Stimulated activated CD4-positive, alpha-beta T cell treated with anti-CD3 and anti-CD28 coated beads, Interleukin-1b, Interleukin-23, amount 100 ng/mL, for 4 hours (primary cell): ENCODE data around the gene TRIM72.
"Not testable (repeated sequence)": the region's sequence is repeated elsewhere in the genome, so short reads cannot be mapped to it uniquely, and the experiment has no call there.

Experiments used
- DNase-seq, 2 donors: peaks; one replicate each; pipeline ENCODE4 v3.0.0-alpha.2; 2020; ENCODE audit warnings: low read depth in 2 of 2

The TRIM72 gene

DNA sequence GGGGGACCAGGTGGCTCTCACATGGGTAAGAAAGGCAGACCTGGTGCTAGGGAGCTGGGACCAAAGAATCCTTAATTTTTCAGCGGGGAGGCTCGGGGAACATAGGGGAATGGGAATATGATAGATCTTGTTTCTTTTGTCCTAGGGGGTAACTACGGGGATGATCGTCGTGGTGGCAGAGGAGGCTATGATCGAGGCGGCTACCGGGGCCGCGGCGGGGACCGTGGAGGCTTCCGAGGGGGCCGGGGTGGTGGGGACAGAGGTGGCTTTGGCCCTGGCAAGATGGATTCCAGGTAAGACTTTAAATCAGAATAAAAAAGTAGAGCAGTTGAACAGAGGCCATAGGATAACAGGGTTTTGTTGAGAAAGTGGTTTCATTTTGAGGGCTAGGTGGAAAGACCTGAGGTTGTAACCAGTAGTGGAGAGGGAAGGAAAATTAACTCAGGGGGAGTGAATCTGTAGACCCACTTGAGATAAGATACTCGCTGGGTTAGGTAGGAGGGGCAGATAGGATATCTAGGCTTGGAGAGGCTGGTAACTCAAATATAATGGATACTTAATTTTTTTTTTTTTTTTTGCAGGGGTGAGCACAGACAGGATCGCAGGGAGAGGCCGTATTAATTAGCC lies 23.0 kb upstream of the TRIM72 start:
- no peak for DNase-seq

DNA sequence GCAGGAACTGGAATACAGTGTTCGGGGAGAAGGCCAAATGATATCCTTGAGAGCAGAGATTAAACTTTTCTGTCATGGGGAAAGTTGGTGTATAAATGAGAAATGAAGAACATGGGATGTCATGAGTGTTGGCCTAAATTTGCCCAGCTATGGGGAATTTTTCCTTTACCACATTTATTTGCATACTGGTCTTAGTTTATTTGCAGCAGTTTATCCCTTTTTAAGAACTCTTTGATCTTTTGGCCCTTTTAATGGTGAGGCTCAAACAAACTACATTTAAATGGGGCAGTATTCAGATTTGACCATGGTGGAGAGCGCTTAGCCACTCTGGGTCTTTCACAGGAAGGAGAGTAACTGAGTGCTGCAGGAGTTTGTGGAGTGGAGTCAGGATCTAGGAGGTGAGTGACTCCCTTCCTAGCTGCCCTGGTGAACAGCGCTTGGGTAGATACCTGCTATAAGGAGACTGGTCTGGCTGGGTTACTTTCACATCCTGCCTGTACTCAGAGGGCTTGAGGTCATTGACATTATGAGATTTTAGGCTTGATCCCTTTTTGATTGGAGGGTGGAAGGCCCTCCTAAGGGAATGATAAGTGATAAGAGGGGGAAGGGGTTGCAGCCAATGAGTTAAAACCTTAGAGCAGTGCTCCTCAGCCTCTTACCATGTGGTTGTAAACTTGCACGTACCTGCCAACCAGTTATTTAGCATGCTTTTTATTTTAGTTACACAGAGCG lies 22.1 kb upstream of the TRIM72 start:
- DNase-seq: no peak

DNA sequence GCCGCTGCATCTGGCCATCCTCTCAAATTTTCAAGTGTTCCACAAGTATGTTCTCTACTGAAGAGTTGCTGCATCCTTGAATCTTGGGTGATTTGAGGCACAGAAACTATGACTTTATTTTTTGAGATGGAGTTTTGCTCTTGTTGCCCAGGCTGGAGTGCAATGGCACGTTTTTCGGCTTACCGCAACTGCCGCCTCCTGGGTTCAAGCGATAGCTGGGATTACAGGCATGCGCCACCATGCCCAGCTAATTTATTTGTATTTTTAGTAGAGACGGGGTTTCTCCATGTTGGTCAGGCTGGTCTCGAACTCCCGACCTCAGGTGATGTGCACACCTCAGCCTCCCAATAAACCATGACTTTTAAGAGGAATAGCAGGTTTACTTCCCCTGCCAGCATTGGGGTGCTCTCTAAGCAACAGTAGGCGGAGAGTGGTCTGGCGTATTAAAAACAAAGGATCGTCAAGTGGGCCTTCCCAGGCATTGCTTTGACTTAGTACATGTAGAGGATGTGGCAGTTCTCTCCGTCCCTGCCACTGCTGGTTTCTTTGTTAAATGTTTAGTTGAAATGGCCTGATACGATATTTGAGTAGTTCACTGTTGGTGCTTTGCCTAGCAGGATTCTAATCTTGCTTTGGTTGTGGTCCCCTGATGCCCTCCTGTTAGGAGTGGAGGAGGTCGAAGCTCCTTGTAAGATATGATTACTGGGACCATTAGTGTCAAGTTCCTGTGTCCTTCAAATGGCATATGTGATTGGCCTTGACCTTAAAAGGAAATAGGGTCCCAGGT lies 20.9 kb upstream of the TRIM72 start:
- no peak for DNase-seq

DNA sequence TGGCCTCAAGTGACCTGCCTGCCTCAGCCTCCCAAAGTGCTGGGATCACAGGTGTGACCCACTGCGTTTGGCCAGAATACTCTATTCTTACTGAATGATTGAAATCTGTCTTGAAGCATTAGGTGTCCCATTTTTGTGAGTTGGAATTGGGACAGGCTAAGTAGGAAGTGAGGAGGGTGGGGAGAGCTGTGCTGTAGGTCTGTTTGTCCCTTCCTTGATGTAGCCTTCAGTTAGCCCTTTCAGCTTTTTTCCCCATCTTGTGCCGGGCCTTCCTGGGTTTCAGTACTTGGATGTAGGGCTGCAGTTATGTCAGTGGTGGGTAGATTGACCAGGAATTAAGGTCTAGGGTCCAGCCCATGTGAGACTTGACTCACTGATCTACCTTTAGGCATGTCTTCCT lies 20.0 kb upstream of the TRIM72 start:
- DNase-seq: no peak

DNA sequence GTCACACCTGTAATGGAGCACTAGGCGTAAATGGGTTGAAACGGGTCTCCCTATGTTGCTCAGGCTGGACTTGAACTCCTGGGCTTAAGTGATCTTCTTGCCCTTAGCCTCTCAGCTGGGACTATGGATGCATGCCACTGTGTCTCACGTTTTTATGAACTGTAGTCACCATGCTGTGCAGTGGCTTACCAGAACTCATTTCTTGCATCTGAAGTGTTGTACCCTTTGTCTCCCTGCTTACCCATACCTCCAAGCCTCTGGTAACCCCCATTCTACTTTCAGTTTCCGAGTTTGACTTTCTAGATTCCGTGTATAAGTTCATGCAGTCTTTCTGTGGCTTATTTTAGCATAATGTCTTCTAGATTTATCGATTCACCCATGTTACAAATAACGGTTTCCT lies 19.0 kb upstream of the TRIM72 start:
- no peak for DNase-seq

DNA sequence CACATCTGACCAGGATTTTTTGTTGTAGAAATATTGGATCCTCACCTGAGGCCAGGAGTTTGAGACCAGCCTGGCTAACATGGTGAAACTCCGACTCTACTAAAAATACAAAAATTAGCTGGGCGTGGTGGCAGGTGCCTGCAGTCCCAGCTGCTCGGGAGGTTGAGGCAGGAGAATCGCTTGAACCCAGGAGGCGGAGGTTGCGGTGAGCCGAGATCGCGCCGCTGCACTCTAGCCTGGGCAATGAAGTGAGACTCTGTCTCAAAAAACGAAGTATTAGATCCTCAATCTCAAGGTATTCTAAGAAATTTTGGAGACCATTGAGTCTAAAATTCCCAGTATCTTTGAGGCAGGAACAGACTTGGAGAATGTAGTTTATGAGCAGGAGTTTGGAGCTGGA lies 18.1 kb upstream of the TRIM72 start:
- DNase-seq: not testable (repeated sequence)

DNA sequence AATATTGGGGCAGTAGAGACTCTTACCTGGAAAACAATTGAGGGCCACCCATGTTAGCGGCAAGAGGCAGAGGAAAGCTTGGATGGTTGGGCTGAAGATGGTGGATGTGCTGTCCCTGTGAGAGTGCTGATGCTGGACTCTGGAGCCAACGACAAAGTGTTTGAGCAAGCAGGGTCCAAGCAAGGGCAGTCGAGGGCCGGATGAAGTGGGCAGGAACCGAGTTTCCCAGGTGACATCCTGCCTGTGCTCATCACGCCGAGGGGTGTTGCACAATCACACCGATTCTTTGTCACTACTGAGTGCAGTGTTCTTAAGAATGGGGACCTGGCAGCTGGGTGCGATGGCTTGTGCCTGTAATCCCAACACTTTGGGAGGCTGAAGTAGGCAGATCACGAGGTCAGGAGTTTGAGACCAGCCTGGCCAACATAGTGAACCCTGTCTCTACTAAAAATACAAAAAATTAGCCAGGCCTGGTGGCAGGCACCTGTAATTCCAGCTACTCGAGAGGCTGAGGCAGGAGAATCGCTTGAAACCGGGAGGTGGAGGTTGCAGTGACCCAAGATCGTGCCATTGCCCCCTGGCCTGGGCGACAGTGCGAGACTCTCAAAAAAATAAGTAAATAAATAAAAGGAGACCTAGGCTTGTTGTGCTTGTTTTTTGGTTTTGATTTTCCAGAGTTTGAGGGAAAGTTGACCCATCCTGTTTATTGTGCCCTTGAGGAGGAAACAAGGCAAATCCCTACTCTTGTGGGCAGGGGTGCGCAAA lies 17.4 kb upstream of the TRIM72 start:
- no peak for DNase-seq

DNA sequence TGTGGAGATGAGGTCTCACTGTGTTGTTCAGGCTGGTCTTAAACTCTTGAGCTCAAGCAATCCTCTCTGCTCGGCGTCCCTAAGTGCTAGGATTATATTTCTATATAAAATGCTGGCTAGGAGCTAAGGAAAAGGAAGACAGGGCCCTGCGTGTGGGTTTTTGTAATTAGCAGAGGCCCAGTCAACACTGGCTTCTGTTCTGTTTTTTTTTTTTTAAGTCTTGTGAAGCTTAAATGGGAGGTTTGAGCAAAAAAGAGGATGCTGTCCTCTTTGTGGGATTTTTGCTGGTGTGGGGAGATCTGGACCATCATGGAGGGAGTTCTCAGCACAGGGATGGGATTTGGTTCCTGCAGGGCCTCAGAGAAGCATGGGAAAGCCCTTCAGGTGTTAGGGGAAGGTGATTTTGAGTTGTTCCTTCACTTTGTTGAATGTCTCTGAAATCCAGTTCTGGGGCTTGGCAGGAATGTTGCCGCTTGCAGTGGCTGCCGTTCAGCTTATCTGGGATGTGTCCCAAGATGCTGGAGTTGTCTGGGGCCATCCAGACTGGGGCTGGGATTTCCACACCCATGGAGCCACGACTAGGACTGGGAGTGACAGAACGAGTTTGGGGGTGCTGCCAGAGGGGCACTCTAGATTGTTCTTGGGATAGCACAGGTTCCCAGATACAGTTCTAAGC lies 15.6 kb upstream of the TRIM72 start:
- DNase-seq: no peak

DNA sequence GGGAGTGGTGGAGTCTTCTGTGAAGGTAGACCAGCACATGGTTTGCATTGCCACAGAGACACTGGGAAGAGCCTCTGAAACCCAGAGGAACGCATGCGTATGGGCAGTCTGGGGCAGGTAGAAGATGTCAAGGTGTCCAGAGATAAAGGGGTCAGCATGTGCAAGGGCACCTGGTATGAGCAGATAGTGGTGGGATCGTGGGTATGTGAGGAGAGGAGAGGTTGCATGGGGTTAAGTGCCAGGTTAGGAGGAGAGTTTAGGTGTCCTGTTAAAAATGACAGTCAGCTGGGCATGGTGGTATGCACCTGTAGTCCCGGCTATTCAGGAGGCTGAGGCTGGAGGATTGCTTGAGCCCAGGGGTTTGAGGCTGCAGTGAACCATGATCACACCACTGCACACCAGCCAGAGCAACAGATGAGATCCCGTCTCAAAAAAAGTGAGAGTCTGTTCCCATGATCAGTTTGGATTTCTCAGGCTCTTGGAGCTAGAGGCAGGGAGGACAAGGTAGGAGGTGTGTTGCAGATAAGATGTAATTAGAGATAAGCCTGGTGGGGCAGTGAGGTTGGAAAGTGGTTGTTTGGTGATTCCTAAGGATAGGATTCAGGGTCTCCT lies 14.4 kb upstream of the TRIM72 start:
- no peak for DNase-seq

DNA sequence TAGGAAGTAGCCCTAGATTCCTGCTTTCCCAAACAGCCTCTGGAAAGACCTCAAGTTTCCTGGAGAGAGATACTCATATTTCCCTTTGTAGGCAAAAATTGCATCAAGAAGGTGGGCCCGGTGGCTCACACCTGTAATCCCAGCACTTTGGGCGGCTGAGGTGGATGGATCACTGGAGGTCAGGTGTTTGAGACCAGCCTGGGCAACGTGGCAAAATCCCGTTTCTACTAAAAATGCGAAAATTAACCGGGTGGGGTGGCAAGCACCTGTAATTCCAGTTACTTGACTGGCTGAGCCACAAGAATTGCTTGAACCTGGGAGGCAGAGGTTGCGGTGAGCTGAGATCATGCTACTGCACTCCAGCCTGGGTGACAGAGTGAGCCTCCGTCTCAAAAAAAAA lies 13.8 kb upstream of the TRIM72 start:
- DNase-seq: not testable (repeated sequence)

DNA sequence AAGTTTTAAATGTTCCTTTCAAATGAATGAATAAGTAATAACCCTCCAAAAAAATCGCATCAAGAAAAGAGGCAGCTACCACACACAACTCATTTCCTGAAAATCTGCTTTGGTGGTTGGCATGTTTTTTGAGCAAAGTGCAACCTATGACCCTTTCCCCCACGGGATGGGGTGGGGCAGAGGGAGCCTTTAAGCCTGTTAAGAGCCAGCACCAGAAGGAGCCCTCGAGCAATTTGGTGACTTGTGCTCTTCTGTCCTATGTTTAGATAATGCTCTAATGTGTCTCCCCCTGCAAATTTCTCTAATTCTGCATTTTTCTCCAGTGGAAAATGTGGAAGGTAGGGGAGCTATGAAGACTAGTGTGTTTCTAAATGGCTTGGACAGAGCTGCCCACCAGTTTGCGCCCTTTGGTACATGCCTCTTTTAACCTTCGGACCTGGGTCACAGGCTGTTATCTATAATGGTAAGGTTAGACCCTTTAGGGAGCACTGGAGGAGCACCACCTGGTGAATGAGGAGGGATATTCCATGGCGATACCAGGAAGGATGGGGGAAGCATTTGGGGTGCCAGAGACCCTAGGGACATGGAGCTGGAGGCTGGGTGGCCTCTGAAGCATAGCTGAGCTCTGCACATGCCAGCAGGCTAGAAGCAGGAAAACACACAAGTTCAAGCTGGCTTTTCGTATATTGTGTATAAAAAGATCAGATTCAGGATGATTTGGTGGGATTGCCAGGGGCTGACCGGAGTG lies 12.9 kb upstream of the TRIM72 start:
- no peak for DNase-seq

DNA sequence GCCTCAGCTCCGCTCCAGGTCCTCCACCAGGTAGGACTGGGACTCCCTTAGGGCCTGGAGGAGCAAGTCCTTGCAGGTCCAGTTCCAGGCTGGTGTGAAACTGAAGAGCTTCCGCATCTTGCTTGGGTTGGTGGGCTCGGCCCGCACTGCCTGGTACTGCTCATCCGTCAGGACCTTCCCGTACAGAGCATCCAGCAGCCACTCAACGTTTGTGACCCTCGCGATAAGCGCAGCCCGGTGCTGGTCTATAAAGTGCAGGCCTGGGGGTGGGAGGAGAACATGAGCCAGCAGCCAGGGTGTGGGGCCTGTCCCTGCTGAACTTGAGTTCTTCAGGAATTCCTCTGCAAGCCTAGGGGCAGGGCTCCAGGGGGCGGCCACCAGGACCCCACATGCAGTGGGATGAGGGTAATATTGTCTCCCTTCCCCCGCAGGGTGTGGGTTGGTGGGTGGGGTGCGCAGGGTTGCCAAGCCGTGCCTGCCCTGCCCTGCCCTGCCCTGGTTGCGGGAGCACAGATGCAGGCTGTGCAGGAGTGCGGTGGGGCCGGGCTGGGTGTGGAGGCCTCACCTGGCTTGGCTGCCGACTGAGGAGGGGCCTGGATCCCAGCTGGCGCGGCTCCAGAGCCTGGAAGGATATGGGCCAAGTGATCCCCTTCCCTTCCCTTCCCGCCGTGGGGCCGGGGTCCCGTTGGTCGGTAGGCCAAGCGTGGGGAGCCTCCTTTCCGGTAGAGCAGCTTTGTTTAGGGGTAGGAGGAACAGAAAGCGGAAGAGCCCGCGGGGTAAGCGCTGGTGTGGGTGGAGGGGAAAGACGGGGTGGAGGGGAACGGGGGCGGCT lies 12.1 kb upstream of the TRIM72 start:
- peak in 1 of 2 donors; percentile 28 for DNase-seq

DNA sequence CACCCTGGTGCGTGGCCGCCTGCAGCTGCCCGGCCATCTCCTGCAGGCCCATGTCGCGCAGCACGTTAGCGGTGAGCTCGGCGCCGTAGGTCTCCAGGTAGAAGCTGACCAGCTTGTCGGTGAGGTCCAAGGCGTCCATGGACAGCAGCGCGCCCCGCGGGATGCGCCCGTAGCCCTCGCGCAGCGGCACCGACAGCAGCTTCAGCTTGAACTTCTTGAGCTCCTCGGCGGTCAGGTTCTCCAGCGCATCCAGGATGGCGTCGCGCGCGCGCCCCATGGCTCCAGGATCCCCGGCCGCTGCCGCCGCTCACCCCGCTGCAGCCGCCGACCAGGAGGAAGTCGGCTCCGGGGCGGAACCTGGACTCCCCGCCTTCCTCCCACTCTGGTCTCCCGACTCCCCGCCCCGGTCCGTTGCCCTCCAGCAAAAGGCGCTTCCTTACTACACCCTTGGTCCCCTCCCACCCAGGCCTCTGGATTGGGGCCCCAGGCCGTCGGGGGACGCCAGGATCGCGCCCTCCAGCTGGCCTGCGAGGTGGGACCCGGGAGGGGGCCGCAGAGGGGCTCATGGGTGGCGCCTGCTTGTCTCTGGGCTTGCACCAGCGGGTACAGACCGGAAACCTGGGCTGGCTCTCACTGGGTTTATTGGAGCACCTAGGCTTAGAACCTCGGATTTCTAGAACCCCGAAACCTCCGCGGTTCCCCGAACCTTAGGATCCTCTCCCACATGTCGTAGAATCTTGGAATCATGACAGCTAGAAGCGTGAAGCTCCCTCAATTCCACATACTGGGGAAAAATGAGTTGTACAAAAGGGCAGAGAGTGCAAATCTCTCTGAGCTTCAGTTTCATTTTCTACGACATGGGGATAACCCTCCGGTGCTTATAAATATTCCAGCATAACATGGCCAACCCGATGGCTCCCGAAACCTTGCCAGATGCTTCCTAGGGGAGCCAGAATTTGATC lies 11.2 kb upstream of the TRIM72 start, which contains the start of gene PYCARD:
PYCARD (minus strand) TSS at position 347 of the 962 bp plus-strand sequence; CDS start at position 277, 70 bp downstream.
- no peak for DNase-seq

DNA sequence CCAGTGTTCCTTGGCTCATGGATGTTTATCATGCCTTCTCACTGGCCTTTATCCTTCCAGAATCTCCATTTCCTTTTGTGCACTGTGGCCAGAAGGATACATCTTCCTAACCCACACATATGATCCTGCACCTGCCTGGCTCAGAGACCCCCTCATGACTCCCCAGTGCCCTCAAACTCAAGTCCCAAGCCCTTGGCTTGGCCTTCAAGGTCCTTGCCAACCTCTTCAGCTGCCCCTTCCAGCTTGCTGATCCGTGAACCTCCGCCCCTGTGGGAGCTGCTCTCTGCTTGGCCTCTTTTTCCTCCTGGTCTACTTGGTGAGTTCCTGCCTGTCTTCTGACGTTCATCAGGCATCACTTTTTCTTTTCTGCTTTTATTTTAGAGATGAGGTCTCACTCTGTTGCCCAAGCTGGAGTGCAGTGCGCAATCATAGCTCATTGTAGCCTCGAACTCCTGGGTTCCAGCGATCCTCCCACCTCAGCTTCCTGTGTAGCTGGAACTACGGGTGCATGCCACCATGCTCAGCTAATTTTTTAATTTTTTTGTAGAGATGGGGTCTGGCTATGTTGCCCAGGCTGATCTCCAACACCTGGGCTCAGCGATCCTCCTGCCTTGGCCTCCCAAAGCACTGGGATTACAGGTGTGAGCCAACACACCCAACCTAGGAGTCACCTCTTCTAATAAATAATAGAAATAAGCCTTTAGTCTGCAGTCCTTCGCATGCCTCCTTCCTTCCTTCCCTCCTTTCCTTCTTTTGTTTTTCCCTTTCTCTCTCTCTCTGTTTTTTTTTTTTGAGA lies 8.8 kb upstream of the TRIM72 start:
- no peak for DNase-seq

DNA sequence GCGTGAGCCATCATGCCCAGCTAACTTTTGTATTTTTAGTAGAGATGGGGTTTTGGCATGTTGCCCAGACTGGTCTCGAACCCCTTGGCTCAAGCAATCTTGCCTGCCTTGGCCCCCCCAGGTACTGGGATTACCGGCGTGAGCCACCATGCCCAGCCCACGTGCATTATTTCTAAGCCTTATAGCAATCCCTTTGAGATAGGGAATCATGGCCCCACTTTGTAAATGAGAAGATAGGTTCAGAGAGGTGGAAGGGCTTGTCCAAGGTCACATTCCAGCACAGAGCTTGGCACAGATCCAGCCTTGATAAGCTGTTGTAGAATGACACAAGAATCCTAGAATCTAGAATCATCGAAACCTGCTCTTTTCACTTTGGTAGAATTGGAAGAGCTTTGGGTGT lies 7.1 kb upstream of the TRIM72 start:
- DNase-seq: no peak

DNA sequence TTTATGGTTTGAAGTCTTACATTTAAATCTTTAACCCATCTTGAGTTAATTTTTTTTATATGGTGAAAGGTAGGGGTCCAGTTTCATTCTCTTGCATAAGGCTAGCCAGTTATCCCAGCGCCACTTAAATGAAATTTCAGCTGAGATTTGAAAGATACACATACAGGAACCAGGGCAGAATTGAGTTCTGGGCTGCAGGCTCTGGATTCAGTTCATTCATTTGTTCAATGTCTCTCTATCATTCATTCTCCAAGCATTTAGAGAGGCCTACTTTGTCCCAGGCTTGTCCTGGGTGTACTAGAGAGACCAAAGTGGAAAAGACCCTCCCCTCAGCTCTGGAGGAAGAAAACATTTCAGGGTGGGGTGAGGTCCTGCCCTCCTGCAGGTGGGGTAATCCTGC lies 577 bp upstream of the TRIM72 start:
- no peak for DNase-seq

DNA sequence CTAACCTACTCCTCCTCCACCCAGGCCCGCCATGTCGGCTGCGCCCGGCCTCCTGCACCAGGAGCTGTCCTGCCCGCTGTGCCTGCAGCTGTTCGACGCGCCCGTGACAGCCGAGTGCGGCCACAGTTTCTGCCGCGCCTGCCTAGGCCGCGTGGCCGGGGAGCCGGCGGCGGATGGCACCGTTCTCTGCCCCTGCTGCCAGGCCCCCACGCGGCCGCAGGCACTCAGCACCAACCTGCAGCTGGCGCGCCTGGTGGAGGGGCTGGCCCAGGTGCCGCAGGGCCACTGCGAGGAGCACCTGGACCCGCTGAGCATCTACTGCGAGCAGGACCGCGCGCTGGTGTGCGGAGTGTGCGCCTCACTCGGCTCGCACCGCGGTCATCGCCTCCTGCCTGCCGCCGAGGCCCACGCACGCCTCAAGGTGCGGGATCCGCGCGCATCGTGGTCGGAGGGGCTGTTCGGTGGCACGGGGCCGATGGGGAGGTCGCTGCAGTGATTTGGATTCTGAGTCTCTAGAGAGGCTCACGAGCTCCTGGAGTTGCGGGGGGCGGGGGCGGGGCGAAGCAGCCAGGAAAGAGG lies 878 bp downstream of the TRIM72 start:
- no peak for DNase-seq
